Astrocyte (in vitro differentiated cells and primary cell): ENCODE measurements around the gene NEK6. TPM values are rescaled to one million over a fixed set of nuclear protein-coding genes. Genes with fewer than 3 reads are reported as not detected.

ENCODE experiments used
- DNase-seq: peaks from one replicate; pipeline ENCODE4 v3.0.0-alpha.2; 2010; ENCODE audit warnings: low read depth
- FAIRE-seq: peaks from 2 replicates; lab custom pipeline; 2011; peaks lifted over from hg19 to GRCh38; lab: Jason Lieb, UNC
- H2AFZ ChIP-seq: 2 replicates; pipeline ENCODE4 v1.6.0; 2012; ENCODE audit warnings: low read depth, low read length, inconsistent platforms
- H3K27ac ChIP-seq: 2 replicates; pipeline ENCODE4 v1.5.1; 2011; ENCODE audit warnings: low read depth, low read length, inconsistent platforms
- H3K27me3 ChIP-seq: 2 replicates; pipeline ENCODE4 v1.6.0; 2011; ENCODE audit warnings: low read length, inconsistent platforms; ENCODE audit not compliant: insufficient read depth
- H3K36me3 ChIP-seq: 2 replicates; pipeline ENCODE4 v1.5.1; 2011; ENCODE audit warnings: low read length, inconsistent platforms; ENCODE audit not compliant: insufficient read depth
- H3K4me1 ChIP-seq: 2 replicates; pipeline ENCODE4 v1.5.1; 2011; ENCODE audit warnings: low read length, inconsistent platforms; ENCODE audit not compliant: insufficient read depth
- H3K4me2 ChIP-seq: 2 replicates; pipeline ENCODE4 v1.6.0; 2012; ENCODE audit warnings: low read length, inconsistent platforms
- H3K4me3 ChIP-seq: 2 replicates; pipeline ENCODE4 v1.5.1; 2011; ENCODE audit warnings: low read depth, mild to moderate bottlenecking, low read length, inconsistent platforms; ENCODE audit not compliant: insufficient read depth
- H3K79me2 ChIP-seq: 2 replicates; pipeline ENCODE4 v1.6.0; 2012; ENCODE audit warnings: mild to moderate bottlenecking, low read length, inconsistent platforms; ENCODE audit not compliant: insufficient read depth
- H3K9ac ChIP-seq: 2 replicates; pipeline ENCODE4 v1.6.0; 2012; ENCODE audit warnings: mild to moderate bottlenecking, low read length, inconsistent platforms
- H3K9me3 ChIP-seq: 2 replicates; pipeline ENCODE4 v1.5.1; 2012; ENCODE audit warnings: low read depth, mild to moderate bottlenecking, low read length, inconsistent platforms; ENCODE audit not compliant: insufficient read depth
- H4K20me1 ChIP-seq: 2 replicates; pipeline ENCODE4 v1.6.0; 2012; ENCODE audit warnings: low read length, inconsistent platforms; ENCODE audit not compliant: insufficient read depth
- H3K27ac Mint-ChIP-seq: one replicate; pipeline ENCODE4 v1.8.0; 2021; ENCODE audit warnings: mild to moderate bottlenecking, mixed read lengths; ENCODE audit not compliant: unreplicated experiment
- H3K27me3 Mint-ChIP-seq: one replicate; pipeline ENCODE4 v1.8.0; 2021; ENCODE audit warnings: low read depth, mixed read lengths; ENCODE audit not compliant: unreplicated experiment
- H3K36me3 Mint-ChIP-seq: one replicate; pipeline ENCODE4 v1.8.0; 2021; ENCODE audit warnings: low read depth, mixed read lengths; ENCODE audit not compliant: unreplicated experiment
- H3K4me1 Mint-ChIP-seq: one replicate; pipeline ENCODE4 v1.8.0; 2021; ENCODE audit warnings: low read depth, mixed read lengths; ENCODE audit not compliant: unreplicated experiment
- H3K4me3 Mint-ChIP-seq: one replicate; pipeline ENCODE4 v1.8.0; 2021; ENCODE audit warnings: mild to moderate bottlenecking, moderate library complexity, mixed read lengths; ENCODE audit not compliant: unreplicated experiment
- H3K9me3 Mint-ChIP-seq: one replicate; pipeline ENCODE4 v1.8.0; 2021; ENCODE audit warnings: mild to moderate bottlenecking, mixed read lengths; ENCODE audit not compliant: unreplicated experiment
- CTCF ChIP-seq: IDR thresholded peaks from 2 replicates; pipeline ENCODE4 v1.5.1; 2011; ENCODE audit warnings: low read depth, mild to moderate bottlenecking, inconsistent platforms, low read length, moderate library complexity; ENCODE audit not compliant: insufficient read depth
- EZH2 ChIP-seq: IDR thresholded peaks from 2 replicates; pipeline ENCODE4 v1.6.1; 2012; ENCODE audit warnings: mild to moderate bottlenecking, low read length, inconsistent platforms; ENCODE audit not compliant: insufficient read depth
- total RNA-seq: library from RNA; stranded (reverse); gene quantifications from 2 replicates; pipeline ENCODE4 v1.2.1, GENCODE V29; 2021

NEK6 gene
- total RNA-seq, 1 donor from 2014 or later = 76.8 TPM

DNA sequence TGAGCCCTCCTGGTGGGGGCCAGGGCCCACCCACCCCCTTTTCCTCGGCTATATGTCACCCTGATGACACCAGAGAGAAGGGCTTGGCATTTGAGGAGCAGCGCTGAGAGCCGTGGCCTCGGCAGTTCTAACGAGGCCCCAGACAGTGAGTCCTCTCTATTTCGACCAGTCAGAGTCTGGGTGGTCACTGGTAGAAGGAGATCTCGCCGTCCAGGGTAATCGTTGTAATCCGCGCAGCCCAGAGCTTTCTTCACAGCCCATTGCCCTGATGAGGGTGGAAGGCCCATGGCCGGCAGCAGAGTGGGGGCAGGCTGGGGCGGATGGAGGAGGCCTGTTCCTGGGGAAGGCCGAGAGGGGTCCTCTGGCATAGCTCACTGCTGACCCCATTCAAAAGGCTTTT, 87.3 kb downstream of the NEK6 start:
- no peak overlapping the region for H3K27ac Mint-ChIP-seq
- FAIRE-seq = no peak
- H3K4me3 Mint-ChIP-seq = no peak overlapping the region

GRCh38 chr9:124345751-124346281, 88.1 kb downstream of the NEK6 start:
- peaks cover 61% of the 10 kb centered on the region for H4K20me1 ChIP-seq
- no peak overlapping the region for H3K27ac ChIP-seq
- no peak overlapping the region for H2AFZ ChIP-seq
- peaks cover 9% of the 10 kb centered on the region for H3K36me3 Mint-ChIP-seq
- H3K4me1 ChIP-seq = peaks cover 17% of the 10 kb centered on the region
- no peaks in the 10 kb centered on the region for H3K27me3 ChIP-seq
- no peaks in the 10 kb centered on the region for H3K9me3 Mint-ChIP-seq
- H3K4me3 Mint-ChIP-seq = no peak overlapping the region
- H3K36me3 ChIP-seq = peaks cover 37% of the 10 kb centered on the region
- H3K27me3 Mint-ChIP-seq = no peaks in the 10 kb centered on the region
- H3K9me3 ChIP-seq = no peaks in the 10 kb centered on the region
- no peak for DNase-seq
- H3K4me2 ChIP-seq = no peak overlapping the region
- H3K4me3 ChIP-seq = no peak overlapping the region
- peak overlapping the region; percentile 12 for H3K27ac Mint-ChIP-seq
- H3K9ac ChIP-seq = no peak overlapping the region
- no peak for TF ChIP-seq EZH2
- no peak for TF ChIP-seq CTCF
- peaks cover 13% of the 10 kb centered on the region for H3K79me2 ChIP-seq
- no peak for FAIRE-seq
- peaks cover 6% of the 10 kb centered on the region for H3K4me1 Mint-ChIP-seq

More for the DNA sequence above, 87.3 kb downstream of the NEK6 start:
- Mint-ChIP-seq H3K27me3 (no peaks in the 10 kb centered on the region), H3K36me3 (peaks cover 9% of the 10 kb centered on the region), H3K9me3 (no peaks in the 10 kb centered on the region), H3K4me1 (peaks cover 6% of the 10 kb centered on the region)
- TF ChIP-seq CTCF (no peak), EZH2 (no peak)
- Histone ChIP-seq H2AFZ (no peak overlapping the region), H3K36me3 (peaks cover 29% of the 10 kb centered on the region), H3K9me3 (no peaks in the 10 kb centered on the region), H3K27me3 (no peaks in the 10 kb centered on the region), H3K27ac (no peak overlapping the region), H3K9ac (no peak overlapping the region), H3K4me3 (no peak overlapping the region), H3K79me2 (peaks cover 13% of the 10 kb centered on the region), H3K4me1 (peaks cover 17% of the 10 kb centered on the region), H4K20me1 (peaks cover 54% of the 10 kb centered on the region), H3K4me2 (no peak overlapping the region)
- no peak for DNase-seq

- Histone ChIP-seq H3K4me1 (peaks cover 17% of the 10 kb centered on the region), H3K4me2 (no peak overlapping the region), H3K36me3 (peaks cover 44% of the 10 kb centered on the region), H3K9ac (no peak overlapping the region), H3K27ac (no peak overlapping the region), H3K79me2 (peaks cover 13% of the 10 kb centered on the region), H4K20me1 (peaks cover 69% of the 10 kb centered on the region), H3K4me3 (no peak overlapping the region), H2AFZ (no peak overlapping the region), H3K27me3 (no peaks in the 10 kb centered on the region), H3K9me3 (no peaks in the 10 kb centered on the region)
- Mint-ChIP-seq H3K9me3 (no peaks in the 10 kb centered on the region), H3K4me3 (no peak overlapping the region), H3K27ac (no peak overlapping the region), H3K4me1 (peaks cover 6% of the 10 kb centered on the region), H3K36me3 (peaks cover 13% of the 10 kb centered on the region), H3K27me3 (no peaks in the 10 kb centered on the region)
- FAIRE-seq (no peak), DNase-seq (no peak)
- no peak for TF ChIP-seq CTCF
These were observed 88.8 kb downstream of the NEK6 start for GRCh38 chr9:124346347-124347163.
